ACHN (cell line): ENCODE results near the gene NAP1L5.

Source experiments
- DNase-seq: peaks from one replicate; pipeline ENCODE4 v3.0.0-alpha.2; 2015
- in situ Hi-C: cut with HindIII; loops from 2 replicates; pipeline ENCODE4 v1.10.0; 2017; ENCODE audit warnings: low sequenced_read_pairs, low pct_ligation_motif_present, low pct_unique_long_range_greater_than_20kb

NAP1L5 gene

DNA sequence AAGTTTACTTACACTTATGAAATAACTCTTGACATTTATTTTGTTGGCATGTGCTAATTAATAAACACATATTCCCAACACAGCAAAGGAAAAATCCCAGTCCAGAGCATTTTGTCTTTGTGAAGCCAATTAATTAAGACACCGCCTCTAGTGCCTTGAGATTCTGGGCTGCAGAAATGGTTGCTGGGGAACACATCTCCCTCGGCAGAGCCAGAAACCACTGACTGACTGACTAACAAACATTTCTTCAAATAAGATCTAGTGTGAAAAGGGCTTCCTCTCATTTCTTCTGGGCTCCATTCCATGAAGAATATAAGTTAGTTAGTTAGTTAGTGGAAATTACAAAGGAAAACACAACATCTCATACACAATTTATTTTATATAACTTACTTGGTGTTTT, 28.4 kb upstream of the NAP1L5 start:
- DNase-seq = no peak
- in situ Hi-C loops = no loop called here

DNA sequence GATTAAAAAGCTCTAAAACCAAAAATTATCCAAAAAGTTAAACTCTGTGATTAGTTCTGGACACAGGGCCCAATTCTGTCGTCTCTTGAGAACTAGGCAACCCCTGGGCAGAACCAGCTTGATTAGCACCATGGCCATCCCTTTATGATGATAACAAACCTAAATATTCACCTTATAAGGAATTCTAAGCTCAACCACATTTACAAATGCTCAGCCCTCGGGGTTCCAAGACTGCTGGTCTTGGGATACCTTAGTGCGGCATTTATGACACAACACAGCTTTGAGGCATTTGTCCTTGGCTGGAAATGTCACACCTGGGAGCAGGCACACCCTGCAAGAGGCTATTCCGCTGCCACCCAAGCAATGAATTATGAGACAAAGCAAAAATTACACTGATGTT, 27.5 kb upstream of the NAP1L5 start:
- DNase-seq = no peak

DNA sequence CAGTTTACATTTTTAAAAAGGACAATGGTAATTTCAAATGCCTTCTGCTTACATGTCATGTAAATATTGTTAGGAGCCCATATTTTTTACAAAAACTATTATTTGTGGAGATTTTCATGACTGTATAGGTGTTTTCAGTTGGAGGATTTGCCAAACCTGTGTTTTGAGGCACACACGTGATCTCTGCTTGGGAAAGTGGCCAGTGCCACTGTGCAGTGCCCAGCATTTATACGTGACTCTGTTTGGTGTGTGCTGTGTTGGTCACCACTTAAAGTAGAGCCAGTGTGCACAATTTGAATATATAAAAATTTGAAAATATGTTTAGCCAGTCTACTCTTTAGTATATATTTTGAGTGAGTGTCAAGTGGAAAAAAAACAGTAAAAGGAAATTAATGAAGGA, 26.8 kb upstream of the NAP1L5 start:
- in situ Hi-C loops = no loop called here

More for the DNA sequence above, 27.5 kb upstream of the NAP1L5 start:
- in situ Hi-C loops = no loop called here

DNA sequence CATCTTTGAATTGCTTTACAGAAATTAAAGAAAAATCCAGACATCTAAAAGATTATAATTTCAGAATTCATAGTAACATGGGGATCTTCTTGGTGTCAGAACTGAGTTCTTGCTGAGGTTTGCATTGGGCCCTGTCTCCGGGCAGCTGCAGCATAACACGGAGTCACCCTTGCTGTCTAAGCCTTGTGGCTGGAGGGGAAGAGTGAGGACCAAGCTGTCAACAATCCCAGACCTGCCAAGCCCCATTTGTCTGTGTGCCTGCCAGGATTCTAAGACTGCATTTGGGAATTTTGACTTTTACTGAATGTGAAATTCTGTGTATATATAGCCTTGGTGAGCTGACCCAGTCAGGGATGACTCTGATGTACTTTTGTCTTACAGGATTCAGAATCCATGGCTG, 25.2 kb upstream of the NAP1L5 start:
- in situ Hi-C loops = no loop called here
- DNase-seq = no peak

More for the DNA sequence above, 26.8 kb upstream of the NAP1L5 start:
- no peak for DNase-seq

DNA sequence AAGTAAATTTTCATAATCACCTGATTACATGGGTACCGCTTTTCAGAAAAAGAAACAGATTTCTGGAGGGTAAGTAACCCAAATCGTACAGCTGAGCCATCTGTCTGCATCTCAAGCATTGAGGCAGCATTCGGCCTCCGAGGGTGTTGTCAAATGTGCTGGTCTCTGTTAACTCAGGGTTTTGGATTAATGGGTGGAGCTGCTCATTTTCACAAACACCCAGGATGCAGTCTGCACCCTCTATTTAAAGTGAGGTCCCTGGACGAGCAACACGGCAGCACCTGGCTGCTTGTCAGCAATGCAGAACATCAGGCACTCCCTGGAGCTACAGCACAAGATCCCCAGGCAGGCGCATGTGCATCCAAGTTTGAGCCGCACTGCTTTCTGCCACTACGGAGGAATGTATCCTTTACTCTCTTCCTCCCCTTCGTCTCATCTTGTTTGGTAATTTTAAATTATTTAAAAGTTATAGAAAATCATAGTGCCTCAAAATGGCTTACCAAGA, 24.7 kb upstream of the NAP1L5 start:
- DNase-seq = no peak
- in situ Hi-C loops = no loop called here

DNA sequence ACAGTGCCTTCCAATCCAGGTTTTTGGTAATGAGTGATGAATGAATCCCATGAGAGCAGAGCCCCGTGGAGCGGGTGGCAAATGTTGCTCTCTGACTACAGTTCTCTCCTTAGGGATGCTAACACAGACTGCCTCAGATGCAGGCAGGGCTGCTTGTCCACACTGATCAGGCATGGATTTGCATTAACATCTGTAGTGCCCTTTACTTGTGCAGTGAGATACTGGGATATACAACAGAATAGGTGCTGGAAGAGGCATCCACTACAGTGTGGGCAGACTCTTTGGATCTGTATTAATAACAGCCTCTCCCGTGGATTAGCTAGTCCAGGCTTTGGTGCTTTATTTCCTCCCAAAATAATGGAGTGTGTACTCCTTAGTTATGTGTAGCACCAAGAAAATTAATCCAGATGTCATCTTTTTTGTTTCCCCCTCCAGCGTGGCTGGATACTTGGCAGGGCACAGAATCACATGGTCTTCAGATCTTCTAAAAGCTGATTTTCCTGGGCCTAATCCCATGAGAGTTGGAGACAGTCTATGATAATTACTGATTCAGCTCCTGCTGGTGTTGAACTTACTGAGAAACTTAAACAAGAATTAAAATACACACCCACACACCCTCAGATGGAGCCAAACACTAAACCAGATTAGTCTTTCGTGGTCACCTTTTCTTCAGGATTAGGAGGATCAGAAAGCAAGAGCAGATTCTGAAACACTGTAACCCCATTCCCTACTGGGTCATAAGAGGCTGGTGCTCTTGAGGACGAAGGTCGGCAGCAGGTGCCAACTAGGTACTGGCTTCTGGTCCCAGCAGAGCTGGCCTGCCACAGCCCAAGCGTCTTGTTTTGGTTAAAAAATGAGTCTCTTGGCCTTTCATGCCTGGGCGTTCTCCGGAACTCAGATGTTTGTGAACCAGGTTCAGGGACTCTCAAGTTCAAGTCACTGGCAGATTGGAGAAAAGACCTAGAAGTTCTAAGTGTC, 23.1 kb upstream of the NAP1L5 start:
- DNase-seq = no peak
- in situ Hi-C loops = no loop called here

DNA sequence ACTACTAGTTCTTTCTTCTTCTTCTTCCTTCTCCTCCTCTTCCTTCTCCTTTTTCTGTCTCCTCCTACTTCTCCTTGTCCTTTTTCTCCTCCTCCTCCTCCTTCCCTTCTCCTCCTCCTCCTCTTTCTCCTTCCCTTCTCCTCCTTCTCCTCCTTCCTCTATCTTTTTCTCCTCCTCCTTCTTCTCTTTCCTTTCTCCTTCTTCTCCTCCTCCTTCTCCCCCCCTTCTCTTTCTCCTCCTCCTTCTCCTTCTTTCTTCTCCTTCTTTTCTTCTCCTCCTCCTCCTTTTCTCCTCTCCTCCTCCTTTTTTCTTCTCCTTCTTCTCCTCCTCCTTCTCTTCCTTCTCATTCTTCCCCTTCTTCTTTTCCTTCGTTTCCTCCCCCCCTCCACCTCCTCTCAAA, 21.8 kb upstream of the NAP1L5 start:
- in situ Hi-C loops = no loop called here
- DNase-seq = no peak

DNA sequence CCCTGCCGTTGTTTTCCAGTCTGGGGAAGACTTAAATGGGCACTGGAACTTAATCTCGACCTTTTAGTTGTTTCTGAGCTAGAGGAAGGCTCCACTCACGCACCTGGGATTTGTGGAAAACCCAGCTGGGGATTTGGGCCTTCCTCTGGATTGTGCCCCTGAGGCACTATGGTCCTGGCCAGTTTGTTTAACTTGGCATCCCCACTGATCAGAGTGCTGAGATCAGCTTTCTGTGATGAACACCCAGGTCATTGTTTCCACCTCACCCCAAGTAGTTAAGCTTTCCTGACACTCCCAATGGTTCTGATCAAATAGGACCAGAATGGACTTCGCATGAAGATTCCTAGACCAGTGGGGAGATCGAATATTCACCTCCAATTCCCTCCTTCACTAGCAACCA, 20.5 kb upstream of the NAP1L5 start:
- no peak for DNase-seq
- in situ Hi-C loops = no loop called here

DNA sequence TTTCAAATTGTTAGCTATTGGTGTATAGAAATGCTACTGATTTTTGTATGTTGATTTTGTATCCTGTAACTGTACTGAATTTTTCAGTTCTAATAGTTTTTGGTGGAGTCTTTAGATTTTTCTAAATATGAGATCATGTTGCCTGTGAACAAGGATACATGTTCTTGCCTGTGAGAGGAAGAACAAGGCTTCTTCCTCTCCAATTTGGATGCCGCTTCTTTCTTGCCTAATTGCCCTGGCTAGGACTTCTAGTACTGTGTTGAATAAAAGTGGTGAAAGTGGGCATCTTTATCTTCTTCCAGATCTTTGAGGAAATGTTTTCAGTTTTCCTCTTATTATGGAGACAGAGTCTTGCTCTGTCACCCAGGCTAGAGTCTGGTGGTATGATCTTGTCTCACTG, 16.2 kb upstream of the NAP1L5 start:
- no peak for DNase-seq
- in situ Hi-C loops = no loop called here

DNA sequence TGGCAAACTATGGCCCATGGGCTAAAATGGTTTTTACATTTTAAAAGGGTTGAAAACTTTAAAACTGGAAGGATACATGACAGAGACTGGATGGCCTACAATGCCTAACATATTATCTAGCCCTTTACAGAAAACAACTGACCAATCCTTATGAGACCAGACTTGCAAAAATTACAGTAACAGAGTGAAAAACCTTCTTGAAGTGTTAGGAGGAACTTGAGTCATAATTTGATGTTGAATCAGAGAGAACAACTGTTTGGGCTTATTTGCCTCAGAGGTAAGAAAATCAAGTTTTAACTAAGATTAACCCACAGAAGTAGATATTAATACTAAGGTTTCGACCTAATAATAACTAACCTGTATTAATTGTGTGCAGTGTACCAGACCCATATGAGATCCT, 12.4 kb upstream of the NAP1L5 start:
- in situ Hi-C loops = no loop called here
- DNase-seq = no peak

DNA sequence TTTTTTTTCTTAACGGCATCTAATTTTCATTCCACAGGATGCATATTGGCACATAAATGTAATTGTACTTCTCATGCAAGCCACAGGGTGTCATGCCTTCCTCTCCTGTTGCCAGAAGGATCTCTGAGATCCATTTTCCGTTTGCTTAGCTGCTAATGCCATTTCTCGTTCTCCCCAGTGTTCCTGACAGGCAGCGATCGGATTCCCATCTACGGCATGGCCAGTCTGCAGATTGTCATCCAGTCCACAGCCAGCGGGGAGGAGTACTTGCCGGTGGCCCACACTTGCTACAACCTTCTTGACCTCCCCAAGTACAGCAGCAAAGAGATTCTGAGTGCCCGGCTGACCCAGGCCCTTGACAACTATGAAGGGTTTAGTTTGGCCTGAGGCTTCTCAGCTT, 8.9 kb upstream of the NAP1L5 start:
- peak; percentile 72 for DNase-seq
- in situ Hi-C loops = no loop called here

DNA sequence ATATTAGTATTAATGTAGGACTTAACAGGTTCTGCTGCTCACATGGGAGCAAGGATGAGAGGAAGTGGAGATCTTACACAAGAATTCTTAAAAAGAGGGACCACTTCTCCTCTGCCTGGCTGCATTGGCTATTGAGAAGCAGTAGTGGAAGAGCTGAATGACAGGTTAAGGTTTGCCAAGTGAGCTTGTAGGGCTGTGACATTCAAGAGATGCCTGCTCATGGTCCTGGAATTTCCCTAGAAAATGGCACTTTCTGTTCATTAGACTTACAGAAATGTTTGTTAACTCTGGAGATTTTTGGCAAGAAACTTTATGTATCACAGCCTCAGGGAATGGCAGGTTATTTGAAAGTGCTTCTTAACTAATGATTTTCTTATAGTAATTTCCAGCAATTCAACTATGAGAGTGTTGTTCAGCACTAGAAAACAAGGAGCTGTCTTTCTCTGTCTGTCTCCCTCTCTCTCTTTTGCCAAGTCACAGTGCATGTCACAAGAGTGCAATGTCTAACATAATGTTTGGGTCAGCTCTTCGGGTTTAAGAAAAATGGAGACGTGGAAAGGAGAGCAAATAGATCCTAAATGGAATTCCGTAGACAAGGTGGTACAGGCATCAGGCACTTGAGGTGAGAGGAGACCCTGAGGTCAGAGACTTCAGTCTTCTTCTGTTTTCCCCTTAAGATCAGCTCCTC, 8.3 kb upstream of the NAP1L5 start:
- in situ Hi-C loops = no loop called here

DNA sequence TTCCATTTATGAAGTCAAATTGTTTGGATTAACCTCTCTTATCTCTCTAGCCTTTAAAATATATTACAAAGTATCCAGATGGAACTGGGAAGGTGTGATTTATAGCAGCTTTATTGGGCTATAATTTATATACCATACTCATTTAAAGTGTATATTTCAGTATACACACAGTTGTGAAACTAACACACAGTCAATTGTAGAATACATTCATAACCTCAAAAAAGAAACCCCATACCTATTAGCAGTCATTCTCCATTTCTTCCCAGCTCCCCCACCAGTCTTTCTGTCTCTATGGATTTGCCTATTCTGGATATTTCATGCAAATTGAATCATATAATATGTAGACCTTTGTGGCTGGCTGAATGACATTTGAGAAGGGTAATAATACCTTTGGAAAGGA, 7.6 kb upstream of the NAP1L5 start:
- DNase-seq = no peak
- in situ Hi-C loops = no loop called here

More for the DNA sequence above, 8.3 kb upstream of the NAP1L5 start:
- DNase-seq = peak; percentile 2

DNA sequence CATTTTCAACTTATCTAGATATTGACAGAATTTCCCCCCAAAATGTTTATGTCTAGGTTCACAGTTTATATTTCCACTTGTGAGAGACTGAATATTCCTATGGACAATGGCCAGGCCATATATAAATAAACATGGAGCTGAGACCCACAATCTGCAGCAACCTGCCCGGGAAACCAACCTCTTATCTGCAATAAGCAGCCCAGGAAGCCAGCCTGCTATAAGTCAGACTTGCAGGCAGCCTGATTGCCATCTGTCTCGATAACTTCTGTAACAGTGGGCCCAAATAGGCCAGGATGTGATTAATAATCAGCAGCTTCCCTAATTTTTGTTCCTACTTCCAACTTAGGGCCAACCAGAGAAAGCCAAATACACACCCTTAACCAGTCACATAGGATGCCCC, 5.2 kb upstream of the NAP1L5 start:
- in situ Hi-C loops = no loop called here
- no peak for DNase-seq

DNA sequence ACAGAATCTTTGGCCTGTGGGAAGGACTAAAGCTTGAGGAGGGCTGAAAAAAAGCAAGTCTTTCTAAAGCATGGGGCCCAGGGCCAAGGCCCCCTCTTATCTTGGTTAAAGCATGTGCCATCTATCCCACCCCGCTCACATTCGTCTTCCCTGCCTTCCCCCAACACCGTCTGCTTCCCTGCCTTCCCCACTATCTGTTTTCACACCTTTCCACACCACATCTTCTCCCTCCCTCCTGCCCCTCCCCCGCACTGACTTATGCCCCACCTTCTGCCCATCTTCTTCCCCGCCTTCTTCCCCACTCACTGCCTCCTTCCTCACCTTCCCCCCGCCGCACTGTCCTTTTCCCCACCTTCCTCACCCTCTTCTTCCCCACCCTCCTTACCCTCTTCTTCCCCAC, 890 bp upstream of the NAP1L5 start:
- DNase-seq = no peak
- in situ Hi-C loops = no loop called here

DNA sequence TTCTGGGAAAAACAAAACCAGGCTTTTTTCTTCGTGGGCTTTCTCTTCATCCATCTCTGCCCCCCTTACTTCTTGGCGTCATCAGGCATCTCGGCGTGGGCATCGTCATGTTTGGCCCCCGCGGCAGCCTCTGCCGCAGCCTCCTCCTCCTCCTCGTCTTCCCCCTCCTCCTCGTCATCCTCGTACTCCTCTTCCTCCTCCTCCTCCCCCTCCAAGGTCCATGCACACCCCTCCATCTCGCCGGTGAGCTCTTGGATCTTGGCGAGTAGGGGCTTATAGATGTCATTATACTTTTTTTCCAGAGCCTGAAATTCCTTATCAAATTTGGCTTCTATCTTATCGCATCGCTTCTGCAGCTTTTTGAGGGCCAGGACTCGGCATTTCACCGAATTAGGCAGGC, 488 bp downstream of the NAP1L5 start:
- no peak for DNase-seq
- in situ Hi-C loops = no loop called here

DNA sequence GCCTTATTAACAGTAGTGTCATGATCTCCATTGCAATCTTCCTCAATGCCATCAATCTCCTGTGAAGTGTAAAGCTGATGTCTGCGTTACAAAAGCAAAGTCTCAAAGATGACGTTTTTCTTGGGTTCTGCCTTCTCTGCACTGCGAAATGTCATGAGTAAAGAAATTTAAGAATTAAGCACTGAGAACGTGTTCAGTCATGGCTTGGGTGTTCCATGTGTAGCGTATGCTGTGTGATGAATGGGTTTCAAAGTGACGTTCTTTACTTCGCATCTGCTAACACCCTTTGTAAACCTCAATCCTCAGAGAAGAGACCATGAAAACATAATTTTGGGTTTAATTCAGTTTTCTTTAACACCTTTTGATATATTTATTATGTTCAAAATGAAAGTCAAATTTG, 999 bp downstream of the NAP1L5 start:
- DNase-seq = no peak
- in situ Hi-C loops = no loop called here

DNA sequence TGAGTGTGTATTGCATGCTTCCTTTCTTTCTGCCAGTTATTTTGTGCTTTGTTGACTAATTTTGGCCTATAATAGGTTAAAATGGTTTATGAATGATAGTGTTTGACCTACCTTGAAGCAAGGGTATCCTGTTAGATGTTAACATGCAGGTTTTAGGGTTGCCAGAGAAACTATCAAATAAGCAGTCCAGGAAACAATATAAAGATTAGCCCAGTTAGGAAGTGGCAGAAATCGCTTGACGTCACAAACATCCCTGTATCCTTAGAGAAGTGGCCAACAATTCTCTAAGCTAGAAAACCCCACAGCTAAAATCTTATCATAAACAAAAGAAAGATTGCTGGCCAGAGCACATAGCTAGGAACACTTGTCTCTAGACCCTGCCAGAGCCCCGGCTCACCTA, 3.8 kb downstream of the NAP1L5 start:
- in situ Hi-C loops = no loop called here
- DNase-seq = no peak

DNA sequence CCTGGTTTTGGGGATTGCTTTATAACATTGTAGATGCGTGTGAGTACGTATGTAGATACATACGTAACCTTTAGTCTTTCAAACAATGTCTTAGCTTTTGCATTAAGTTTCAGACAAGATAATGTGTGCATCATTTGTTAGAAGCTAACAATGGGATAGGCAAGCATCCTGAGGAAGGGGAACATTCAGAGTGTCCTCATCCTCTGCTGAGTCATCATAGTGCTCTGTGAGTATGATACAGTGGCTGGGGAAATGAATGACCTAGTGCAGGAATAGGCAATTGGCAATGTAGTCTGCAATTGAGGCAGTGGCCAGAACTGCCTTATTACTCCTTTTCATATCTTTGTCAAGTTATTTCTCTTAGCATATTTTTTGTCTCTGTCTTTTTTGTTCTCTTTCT, 7.3 kb downstream of the NAP1L5 start:
- DNase-seq = peak; percentile 28
- in situ Hi-C loops = no loop called here

DNA sequence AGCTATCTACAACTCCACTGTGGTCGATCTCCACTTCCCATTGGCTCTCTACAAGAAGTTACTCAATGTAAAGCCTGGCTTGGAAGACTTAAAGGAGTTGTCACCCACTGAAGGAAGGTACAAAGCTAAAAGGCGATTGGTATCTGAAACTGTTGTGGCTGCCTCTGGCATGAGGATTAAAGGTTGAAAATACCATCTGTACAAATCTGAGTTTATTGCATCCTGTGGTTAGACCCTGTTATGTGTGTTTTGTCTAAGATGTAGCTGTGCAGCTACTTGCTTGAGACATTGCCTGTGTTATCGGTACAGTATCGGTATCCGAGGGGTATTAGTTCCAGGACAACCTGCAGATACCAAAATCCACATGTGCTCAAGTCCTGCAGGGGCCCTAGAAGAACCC, 16.4 kb downstream of the NAP1L5 start:
- in situ Hi-C loops = no loop called here
- DNase-seq = no peak
